ENCODE data around the gene SLC46A1. TPM values are rescaled to one million over a fixed set of nuclear protein-coding genes. Genes with fewer than 3 reads are reported as not detected.
A peak's percentile ranks its signal among the peaks of the same experiment; 100 is the strongest.

The SLC46A1 gene
- polyA plus RNA-seq, 1 donor (not counting 4 experiments of a cell fraction or from before 2014, with no cell fraction given): 1.9 TPM

GRCh38 chr17:28427371-28427770 is 21.4 kb upstream of the SLC46A1 start:
- no peaks in the 10 kb centered on the region for H4K20me1 ChIP-seq (ENCODE audit: control insufficient read depth, extremely low read depth, insufficient read depth, low read length)
- no peaks in the 10 kb centered on the region for H3K36me3 ChIP-seq (ENCODE audit: control insufficient read depth in 2 of 2, extremely low read depth in 1 of 2, insufficient read depth in 2 of 2, low read length in 2 of 2)
- TF ChIP-seq, protein P1, sequence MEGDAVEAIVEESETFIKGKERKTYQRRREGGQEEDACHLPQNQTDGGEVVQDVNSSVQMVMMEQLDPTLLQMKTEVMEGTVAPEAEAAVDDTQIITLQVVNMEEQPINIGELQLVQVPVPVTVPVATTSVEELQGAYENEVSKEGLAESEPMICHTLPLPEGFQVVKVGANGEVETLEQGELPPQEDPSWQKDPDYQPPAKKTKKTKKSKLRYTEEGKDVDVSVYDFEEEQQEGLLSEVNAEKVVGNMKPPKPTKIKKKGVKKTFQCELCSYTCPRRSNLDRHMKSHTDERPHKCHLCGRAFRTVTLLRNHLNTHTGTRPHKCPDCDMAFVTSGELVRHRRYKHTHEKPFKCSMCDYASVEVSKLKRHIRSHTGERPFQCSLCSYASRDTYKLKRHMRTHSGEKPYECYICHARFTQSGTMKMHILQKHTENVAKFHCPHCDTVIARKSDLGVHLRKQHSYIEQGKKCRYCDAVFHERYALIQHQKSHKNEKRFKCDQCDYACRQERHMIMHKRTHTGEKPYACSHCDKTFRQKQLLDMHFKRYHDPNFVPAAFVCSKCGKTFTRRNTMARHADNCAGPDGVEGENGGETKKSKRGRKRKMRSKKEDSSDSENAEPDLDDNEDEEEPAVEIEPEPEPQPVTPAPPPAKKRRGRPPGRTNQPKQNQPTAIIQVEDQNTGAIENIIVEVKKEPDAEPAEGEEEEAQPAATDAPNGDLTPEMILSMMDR (optimal IDR thresholded peaks at IDR 0.05 in 1 of 3, IDR thresholded peaks at IDR 0.05 in 1 of 3, conservative IDR thresholded peaks at IDR 0.05 in 1 of 3; ENCODE audit: extremely low read depth in 1 of 3, insufficient read depth in 2 of 3, low read length in 3 of 3): no peak
- no peak for TF ChIP-seq EZH2 (IDR thresholded peaks at IDR 0.05; ENCODE audit: low read length)
- dilution Hi-C loops (cut with MboI; ENCODE audit: extremely low pct_ligation_motif_present, low sequenced_read_pairs): no loop called here
- no peak overlapping the region for H3K27ac ChIP-seq (ENCODE audit: control insufficient read depth, insufficient read depth, low read length)
- no peaks in the 10 kb centered on the region for H3K4me1 ChIP-seq (ENCODE audit: control insufficient read depth, extremely low read depth, insufficient read depth, low read length)
- DNase-seq (ENCODE audit: low read depth, low spot score) (no peak), FAIRE-seq (no peak)
- H3K9me1 ChIP-seq (ENCODE audit: control insufficient read depth, extremely low read depth, insufficient read depth, low read length): no peaks in the 10 kb centered on the region
- H2AFZ ChIP-seq (ENCODE audit: control insufficient read depth, low read length): no peak overlapping the region
- H3K27me3 ChIP-seq (ENCODE audit: control insufficient read depth, extremely low read depth, insufficient read depth, low read length): no peaks in the 10 kb centered on the region
- no peak overlapping the region for H3K9ac ChIP-seq (ENCODE audit: control insufficient read depth, extremely low read depth, insufficient read depth, low read length)
- no peak overlapping the region for H3K4me3 ChIP-seq (ENCODE audit: control insufficient read depth in 2 of 3, extremely low read depth in 1 of 3, insufficient read depth in 2 of 3, low read depth in 1 of 3, low read length in 3 of 3)
- H3K9me3 ChIP-seq (ENCODE audit: control insufficient read depth, low read depth, low read length): no peaks in the 10 kb centered on the region
- H3K4me2 ChIP-seq (ENCODE audit: control insufficient read depth, extremely low read depth, insufficient read depth, low read depth, low read length): no peak overlapping the region
- no peaks in the 10 kb centered on the region for H3K79me2 ChIP-seq (ENCODE audit: control insufficient read depth, insufficient read depth, low read length)

DNA sequence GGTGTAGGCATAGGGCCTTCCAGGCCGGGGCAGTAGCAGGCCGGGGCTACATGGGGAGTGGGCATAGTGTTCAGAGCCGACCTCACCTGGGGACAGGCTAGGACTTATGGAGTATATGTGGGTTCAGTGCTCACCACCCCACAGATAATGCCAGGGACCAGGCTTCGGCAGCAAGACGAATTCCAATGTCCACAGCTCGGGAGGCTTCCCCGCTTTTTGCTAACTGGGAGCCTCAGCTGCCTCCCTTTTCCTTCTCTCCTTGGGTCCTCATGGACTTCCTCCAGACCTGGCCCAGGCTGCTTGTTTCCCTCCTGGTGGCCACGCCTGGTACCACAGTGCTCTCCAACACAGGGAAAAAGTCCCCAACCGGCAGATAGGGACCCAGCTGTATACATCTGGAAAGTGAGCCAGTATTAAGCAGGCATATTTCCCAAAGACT is 20.1 kb upstream of the SLC46A1 start:
- H3K4me2 ChIP-seq (ENCODE audit: control insufficient read depth, extremely low read depth, insufficient read depth, low read depth, low read length): no peak overlapping the region
- no peaks in the 10 kb centered on the region for H4K20me1 ChIP-seq (ENCODE audit: control insufficient read depth, extremely low read depth, insufficient read depth, low read length)
- H3K4me3 ChIP-seq (ENCODE audit: control insufficient read depth in 2 of 3, extremely low read depth in 1 of 3, insufficient read depth in 2 of 3, low read depth in 1 of 3, low read length in 3 of 3): no peak overlapping the region
- H3K27ac ChIP-seq (ENCODE audit: control insufficient read depth, insufficient read depth, low read length): no peak overlapping the region
- no peak overlapping the region for H2AFZ ChIP-seq (ENCODE audit: control insufficient read depth, low read length)
- no peaks in the 10 kb centered on the region for H3K4me1 ChIP-seq (ENCODE audit: control insufficient read depth, extremely low read depth, insufficient read depth, low read length)
- dilution Hi-C loops (cut with MboI; ENCODE audit: extremely low pct_ligation_motif_present, low sequenced_read_pairs): no loop called here
- H3K79me2 ChIP-seq (ENCODE audit: control insufficient read depth, insufficient read depth, low read length): no peaks in the 10 kb centered on the region
- no peaks in the 10 kb centered on the region for H3K9me1 ChIP-seq (ENCODE audit: control insufficient read depth, extremely low read depth, insufficient read depth, low read length)
- DNase-seq (ENCODE audit: low read depth, low spot score) (no peak), FAIRE-seq (no peak)
- no peaks in the 10 kb centered on the region for H3K9me3 ChIP-seq (ENCODE audit: control insufficient read depth, low read depth, low read length)
- no peaks in the 10 kb centered on the region for H3K36me3 ChIP-seq (ENCODE audit: control insufficient read depth in 2 of 2, extremely low read depth in 1 of 2, insufficient read depth in 2 of 2, low read length in 2 of 2)
- H3K27me3 ChIP-seq (ENCODE audit: control insufficient read depth, extremely low read depth, insufficient read depth, low read length): no peaks in the 10 kb centered on the region
- H3K9ac ChIP-seq (ENCODE audit: control insufficient read depth, extremely low read depth, insufficient read depth, low read length): no peak overlapping the region
- TF ChIP-seq, protein P1 (optimal IDR thresholded peaks at IDR 0.05 in 1 of 3, IDR thresholded peaks at IDR 0.05 in 1 of 3, conservative IDR thresholded peaks at IDR 0.05 in 1 of 3; ENCODE audit: extremely low read depth in 1 of 3, insufficient read depth in 2 of 3, low read length in 3 of 3): peak; percentile 29 to 55 (median 52)
- no peak for TF ChIP-seq EZH2 (IDR thresholded peaks at IDR 0.05; ENCODE audit: low read length)
